HG02623 (cell line): ENCODE measurements around the gene SYNE4.
"Not testable (repeated sequence)": the region's sequence is repeated elsewhere in the genome, so short reads cannot be mapped to it uniquely, and the experiment has no call there.

Source experiments
- ATAC-seq: cut with Tn5 transposase; IDR thresholded peaks from one replicate; pipeline ENCODE4 v1.9.1; 2021; ENCODE audit warnings: moderate library complexity; ENCODE audit not compliant: unreplicated experiment

Gene SYNE4

GRCh38 chr19:36008336-36008978 is at the start of gene SYNE4:
SYNE4 (minus strand) TSS chr19:36008813; CDS start chr19:36008681, 132 bp downstream.
- no peak for ATAC-seq

GRCh38 chr19:36054733-36055686 is 46.4 kb upstream of the SYNE4 start, which contains the start of gene WDR62:
WDR62 (plus strand) TSS chr19:36054897; CDS start chr19:36054972, 75 bp downstream.
- peak; percentile 72 for ATAC-seq

- ATAC-seq, result peak; percentile 72
Measured at GRCh38 chr19:36054119-36054732, 45.6 kb upstream of the SYNE4 start, which contains the start of gene THAP8. THAP8 (minus strand) TSS chr19:36054285; CDS start chr19:36054217, 68 bp downstream.

GRCh38 chr19:36051637-36052036 is 43.0 kb upstream of the SYNE4 start:
- no peak for ATAC-seq

GRCh38 chr19:36051236-36051635 is 42.6 kb upstream of the SYNE4 start:
- no peak for ATAC-seq

GRCh38 chr19:36049080-36049698 is 40.6 kb upstream of the SYNE4 start:
- ATAC-seq, result no peak

- ATAC-seq, result no peak
Measured at GRCh38 chr19:36047835-36048234, 39.2 kb upstream of the SYNE4 start.

- ATAC-seq, result no peak
Measured at GRCh38 chr19:36046443-36047050, 37.9 kb upstream of the SYNE4 start.

- ATAC-seq, result no peak
Measured at GRCh38 chr19:36043952-36044351, 35.3 kb upstream of the SYNE4 start.

GRCh38 chr19:36041831-36042230 is 33.2 kb upstream of the SYNE4 start:
- ATAC-seq, result no peak

GRCh38 chr19:36041092-36041491 is 32.5 kb upstream of the SYNE4 start:
- ATAC-seq, result not testable (repeated sequence)

- ATAC-seq, result no peak
Measured at GRCh38 chr19:36040495-36040894, 31.9 kb upstream of the SYNE4 start.

GRCh38 chr19:36032251-36033104 is 23.9 kb upstream of the SYNE4 start, which contains the start of gene CLIP3:
CLIP3 (minus strand) TSS chr19:36032873; CDS start chr19:36032357, 516 bp downstream.
- no peak for ATAC-seq

- ATAC-seq, result no peak
Measured at GRCh38 chr19:36031308-36031707, 22.7 kb upstream of the SYNE4 start.

GRCh38 chr19:36030264-36031148 is 21.9 kb upstream of the SYNE4 start:
- ATAC-seq, result no peak

- ATAC-seq, result no peak
Measured at GRCh38 chr19:36028313-36029041, 19.9 kb upstream of the SYNE4 start.

GRCh38 chr19:36027696-36028095 is 19.1 kb upstream of the SYNE4 start:
- ATAC-seq, result no peak
